T-helper 1 cell treated with Interleukin-12 subunit alpha and Interleukin-12 subunit beta and Interleukin-4 antibody, amounts not matched to agents 30 μg/mL and 1 μg/mL, for 36 hours (primary cell): ENCODE results near the gene ERBB4.
"Not testable (repeated sequence)": the region's sequence is repeated elsewhere in the genome, so short reads cannot be mapped to it uniquely, and the experiment has no call there.

ENCODE experiments used
- H3K27ac Mint-ChIP-seq: one replicate; pipeline ENCODE4 v1.8.0; 2021; ENCODE audit warnings: mild to moderate bottlenecking, mixed read lengths
- H3K27me3 Mint-ChIP-seq: one replicate; pipeline ENCODE4 v1.8.0; 2021; ENCODE audit warnings: low read depth, mixed read lengths
- H3K36me3 Mint-ChIP-seq: one replicate; pipeline ENCODE4 v1.8.0; 2021; ENCODE audit warnings: low read depth, mixed read lengths
- H3K4me1 Mint-ChIP-seq: one replicate; pipeline ENCODE4 v1.8.0; 2021; ENCODE audit warnings: low read depth, mixed read lengths
- H3K4me3 Mint-ChIP-seq: one replicate; pipeline ENCODE4 v1.8.0; 2021; ENCODE audit warnings: mild to moderate bottlenecking, moderate library complexity, mixed read lengths
- H3K9me3 Mint-ChIP-seq: one replicate; pipeline ENCODE4 v1.8.0; 2021; ENCODE audit warnings: mixed read lengths

The ERBB4 gene

GRCh38 chr2:212242724-212243123 is 295.9 kb downstream of the ERBB4 start:
- H3K27ac Mint-ChIP-seq, result no peak overlapping the region
- no peaks in the 10 kb centered on the region for H3K36me3 Mint-ChIP-seq

DNA sequence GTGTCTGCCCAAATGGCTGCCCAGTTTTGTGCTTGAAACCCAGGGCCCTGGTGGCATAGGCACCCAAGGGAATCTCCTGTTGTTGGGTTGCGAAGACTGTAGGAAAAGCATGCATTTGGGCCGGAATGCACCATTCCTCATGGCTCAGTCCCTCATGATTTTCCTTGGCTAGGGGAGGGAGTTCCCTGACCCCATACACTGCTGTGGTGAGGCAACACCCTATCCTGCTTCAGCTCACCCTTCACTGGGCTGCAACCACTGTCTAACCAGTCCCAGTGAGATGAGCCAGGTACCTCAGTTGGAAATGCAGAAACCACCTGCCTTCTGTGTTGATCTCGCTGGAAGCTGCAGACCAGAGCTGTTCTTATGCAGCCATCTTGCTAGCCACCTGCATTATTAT is 300.4 kb downstream of the ERBB4 start:
- H3K27me3 Mint-ChIP-seq, H3K4me3 Mint-ChIP-seq, H3K36me3 Mint-ChIP-seq, H3K9me3 Mint-ChIP-seq, H3K4me1 Mint-ChIP-seq, H3K27ac Mint-ChIP-seq: not testable (repeated sequence)

More at GRCh38 chr2:212242724-212243123, 295.9 kb downstream of the ERBB4 start:
- no peaks in the 10 kb centered on the region for H3K4me1 Mint-ChIP-seq
- H3K27me3 Mint-ChIP-seq, result no peaks in the 10 kb centered on the region
- H3K9me3 Mint-ChIP-seq, result no peaks in the 10 kb centered on the region
- no peak overlapping the region for H3K4me3 Mint-ChIP-seq

GRCh38 chr2:212237350-212238095 is 301.1 kb downstream of the ERBB4 start:
- H3K36me3 Mint-ChIP-seq, result no peaks in the 10 kb centered on the region
- no peaks in the 10 kb centered on the region for H3K9me3 Mint-ChIP-seq
- H3K27me3 Mint-ChIP-seq, result no peaks in the 10 kb centered on the region
- H3K27ac Mint-ChIP-seq, result no peak overlapping the region
- H3K4me1 Mint-ChIP-seq, result no peaks in the 10 kb centered on the region
- H3K4me3 Mint-ChIP-seq, result no peak overlapping the region

GRCh38 chr2:212228743-212229171 is 309.8 kb downstream of the ERBB4 start:
- Mint-ChIP-seq H3K4me1 (no peaks in the 10 kb centered on the region), H3K27ac (no peak overlapping the region), H3K27me3 (no peaks in the 10 kb centered on the region), H3K4me3 (no peak overlapping the region), H3K9me3 (no peaks in the 10 kb centered on the region), H3K36me3 (no peaks in the 10 kb centered on the region)

DNA sequence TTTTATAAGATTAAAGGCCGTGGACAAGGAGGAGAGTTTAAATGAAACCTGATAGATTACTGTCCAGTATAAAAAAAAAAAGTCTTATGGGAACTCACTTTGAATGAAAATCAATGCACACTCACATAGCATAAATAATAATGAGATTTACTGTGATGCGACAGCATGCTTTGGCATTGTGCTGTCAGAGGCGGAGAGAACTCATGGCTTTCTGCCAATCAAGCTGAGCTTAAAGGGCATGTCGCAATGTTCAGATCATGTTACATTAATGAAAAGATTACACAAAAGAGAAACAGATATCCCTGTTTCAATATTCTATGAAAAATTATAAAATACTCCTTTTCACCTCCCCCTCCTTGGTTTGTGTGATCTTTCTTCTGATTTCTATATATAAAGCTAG is 310.8 kb downstream of the ERBB4 start:
- no peak overlapping the region for H3K4me3 Mint-ChIP-seq
- H3K27ac Mint-ChIP-seq, result no peak overlapping the region
- H3K27me3 Mint-ChIP-seq, result no peaks in the 10 kb centered on the region

GRCh38 chr2:212226114-212226513 is 312.5 kb downstream of the ERBB4 start:
- no peak overlapping the region for H3K4me3 Mint-ChIP-seq
- H3K4me1 Mint-ChIP-seq, result no peaks in the 10 kb centered on the region
- H3K36me3 Mint-ChIP-seq, result no peaks in the 10 kb centered on the region
- no peaks in the 10 kb centered on the region for H3K27me3 Mint-ChIP-seq
- H3K9me3 Mint-ChIP-seq, result no peaks in the 10 kb centered on the region
- H3K27ac Mint-ChIP-seq, result no peak overlapping the region

More for the DNA sequence above, 310.8 kb downstream of the ERBB4 start:
- Mint-ChIP-seq H3K4me1 (no peaks in the 10 kb centered on the region), H3K9me3 (no peaks in the 10 kb centered on the region), H3K36me3 (no peaks in the 10 kb centered on the region)

- H3K27ac Mint-ChIP-seq, result no peak overlapping the region
- no peaks in the 10 kb centered on the region for H3K36me3 Mint-ChIP-seq
- no peaks in the 10 kb centered on the region for H3K9me3 Mint-ChIP-seq
- H3K27me3 Mint-ChIP-seq, result no peaks in the 10 kb centered on the region
- H3K4me1 Mint-ChIP-seq, result no peaks in the 10 kb centered on the region
- H3K4me3 Mint-ChIP-seq, result no peak overlapping the region
Measured at GRCh38 chr2:212223696-212224095, 314.9 kb downstream of the ERBB4 start.

- no peak overlapping the region for H3K4me3 Mint-ChIP-seq
- H3K9me3 Mint-ChIP-seq, result no peaks in the 10 kb centered on the region
- no peaks in the 10 kb centered on the region for H3K4me1 Mint-ChIP-seq
- no peaks in the 10 kb centered on the region for H3K36me3 Mint-ChIP-seq
- no peak overlapping the region for H3K27ac Mint-ChIP-seq
- no peaks in the 10 kb centered on the region for H3K27me3 Mint-ChIP-seq
Measured at GRCh38 chr2:212213191-212213590, 325.4 kb downstream of the ERBB4 start.

DNA sequence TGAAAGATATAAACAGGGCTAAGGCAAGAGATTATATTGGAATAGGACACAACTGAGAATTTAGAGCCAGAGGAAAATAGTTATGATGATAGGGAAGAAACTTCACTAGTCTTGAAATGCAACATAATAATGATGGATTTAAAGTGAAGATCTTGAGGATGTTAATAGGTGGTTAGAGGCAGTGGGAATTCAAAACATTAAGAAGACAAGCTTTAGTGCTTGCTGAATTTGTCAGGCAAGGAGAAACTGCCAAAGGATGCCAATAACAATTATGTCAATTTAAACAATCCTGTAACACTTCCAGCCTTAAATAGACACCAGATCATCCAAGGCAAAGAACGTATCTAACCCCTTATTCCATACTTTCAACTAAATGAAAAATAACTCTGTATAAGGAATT is 330.1 kb downstream of the ERBB4 start:
- Mint-ChIP-seq H3K36me3 (no peaks in the 10 kb centered on the region), H3K27me3 (no peaks in the 10 kb centered on the region), H3K9me3 (no peaks in the 10 kb centered on the region), H3K27ac (no peak overlapping the region), H3K4me3 (no peak overlapping the region), H3K4me1 (no peaks in the 10 kb centered on the region)

DNA sequence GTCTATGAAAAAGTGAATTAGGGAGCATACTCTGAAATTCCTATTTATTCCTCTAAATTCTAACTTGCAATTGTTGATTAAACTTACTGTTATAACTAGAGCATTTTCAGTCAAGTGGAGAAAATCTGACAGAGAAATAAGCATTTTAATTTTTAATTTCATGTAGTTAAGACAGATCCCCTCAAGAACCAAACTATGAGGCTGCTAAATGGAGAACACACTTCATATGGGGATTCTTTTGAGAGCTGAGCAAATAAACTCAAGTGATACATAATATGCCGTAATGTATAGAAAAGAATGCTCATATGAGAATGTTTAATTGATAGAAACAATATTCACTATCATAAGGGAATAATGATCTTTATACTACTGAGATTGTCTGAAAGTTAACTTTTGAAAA is 340.8 kb downstream of the ERBB4 start:
- no peaks in the 10 kb centered on the region for H3K36me3 Mint-ChIP-seq
- H3K4me1 Mint-ChIP-seq, result no peaks in the 10 kb centered on the region
- no peaks in the 10 kb centered on the region for H3K27me3 Mint-ChIP-seq
- H3K27ac Mint-ChIP-seq, result no peak overlapping the region
- no peaks in the 10 kb centered on the region for H3K9me3 Mint-ChIP-seq
- no peak overlapping the region for H3K4me3 Mint-ChIP-seq

DNA sequence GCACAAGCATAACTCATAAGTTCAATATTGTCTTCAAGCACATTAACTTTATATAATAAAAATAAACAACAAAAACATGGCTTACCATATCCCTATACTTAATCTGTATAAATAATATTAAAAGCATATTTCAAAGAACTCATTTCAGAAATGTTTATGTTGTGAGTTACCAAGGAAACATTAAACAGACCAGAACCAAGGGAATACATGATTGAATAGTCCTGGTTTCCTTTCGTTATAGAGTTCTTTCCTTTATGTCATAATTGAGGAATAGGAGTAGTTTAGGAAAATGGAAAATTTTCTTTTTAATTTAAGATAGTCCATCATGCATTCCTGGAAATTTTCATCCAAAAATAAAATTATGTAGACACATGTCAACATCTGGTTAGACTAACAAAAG is 343.0 kb downstream of the ERBB4 start:
- Mint-ChIP-seq H3K4me1 (no peaks in the 10 kb centered on the region), H3K4me3 (no peak overlapping the region), H3K36me3 (no peaks in the 10 kb centered on the region)

GRCh38 chr2:212194396-212194795 is 344.2 kb downstream of the ERBB4 start:
- H3K27me3 Mint-ChIP-seq, result no peaks in the 10 kb centered on the region
- no peaks in the 10 kb centered on the region for H3K36me3 Mint-ChIP-seq
- no peaks in the 10 kb centered on the region for H3K9me3 Mint-ChIP-seq
- no peak overlapping the region for H3K4me3 Mint-ChIP-seq
- no peak overlapping the region for H3K27ac Mint-ChIP-seq
- no peaks in the 10 kb centered on the region for H3K4me1 Mint-ChIP-seq

More for the DNA sequence above, 343.0 kb downstream of the ERBB4 start:
- Mint-ChIP-seq H3K27me3 (no peaks in the 10 kb centered on the region), H3K27ac (no peak overlapping the region), H3K9me3 (no peaks in the 10 kb centered on the region)

- Mint-ChIP-seq H3K27me3 (no peaks in the 10 kb centered on the region), H3K27ac (no peak overlapping the region), H3K4me1 (no peaks in the 10 kb centered on the region), H3K9me3 (no peaks in the 10 kb centered on the region), H3K4me3 (no peak overlapping the region), H3K36me3 (no peaks in the 10 kb centered on the region)
Measured at GRCh38 chr2:212193803-212194202, 344.8 kb downstream of the ERBB4 start.

GRCh38 chr2:212193056-212193455 is 345.5 kb downstream of the ERBB4 start:
- Mint-ChIP-seq H3K27ac (no peak overlapping the region), H3K36me3 (no peaks in the 10 kb centered on the region), H3K27me3 (no peaks in the 10 kb centered on the region), H3K4me3 (no peak overlapping the region), H3K4me1 (no peaks in the 10 kb centered on the region), H3K9me3 (no peaks in the 10 kb centered on the region)

DNA sequence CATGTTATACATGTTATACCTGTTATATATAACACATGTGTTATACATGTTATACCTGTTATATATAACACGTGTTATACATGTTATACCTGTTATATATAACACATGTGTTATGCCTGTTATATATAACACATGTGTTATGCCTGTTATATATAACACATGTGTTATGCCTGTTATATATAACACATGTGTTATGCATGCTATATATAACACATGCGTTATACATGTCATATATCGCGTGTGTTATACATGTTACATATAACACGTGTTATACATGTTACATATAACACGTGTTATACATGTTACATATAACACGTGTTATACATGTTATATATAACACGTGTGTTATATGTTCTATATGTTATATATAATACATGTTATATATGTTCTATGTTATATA is 347.2 kb downstream of the ERBB4 start:
- not testable (repeated sequence) for H3K4me1 Mint-ChIP-seq, H3K27me3 Mint-ChIP-seq, H3K9me3 Mint-ChIP-seq, H3K36me3 Mint-ChIP-seq, H3K27ac Mint-ChIP-seq, H3K4me3 Mint-ChIP-seq

DNA sequence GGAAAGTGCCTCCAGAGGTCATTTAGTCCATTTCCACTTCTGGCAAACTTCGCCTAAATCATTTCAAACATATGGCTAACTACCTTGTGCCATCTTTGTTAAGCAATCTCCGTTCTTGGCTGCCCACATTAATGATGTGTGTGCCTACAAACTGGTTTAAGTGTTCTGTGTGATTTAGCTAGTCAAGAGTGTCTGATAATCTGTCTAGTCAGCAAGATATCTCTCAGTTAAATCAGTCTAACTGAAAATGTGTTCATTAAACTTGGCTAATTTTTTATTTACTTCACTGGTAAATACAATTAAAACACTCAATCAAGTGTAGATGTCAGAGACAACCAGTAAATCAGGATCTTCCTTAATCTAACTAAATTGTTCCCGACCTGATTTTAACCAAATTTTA is 352.4 kb downstream of the ERBB4 start:
- no peaks in the 10 kb centered on the region for H3K9me3 Mint-ChIP-seq
- no peak overlapping the region for H3K4me3 Mint-ChIP-seq
- no peak overlapping the region for H3K27ac Mint-ChIP-seq
- H3K36me3 Mint-ChIP-seq, result no peaks in the 10 kb centered on the region
- H3K27me3 Mint-ChIP-seq, result no peaks in the 10 kb centered on the region
- H3K4me1 Mint-ChIP-seq, result no peaks in the 10 kb centered on the region
